Panc1 (cell line): ENCODE results near the gene TRIM2. TPM values are rescaled to one million over a fixed set of nuclear protein-coding genes. Genes with fewer than 3 reads are reported as not detected.

Experiments
- ATAC-seq: fragments of 200-7000 bp; cut with Tn5 transposase; 2 replicates; pipeline ENCODE4 v1.9.1; 2020; ENCODE audit warnings: mild to moderate bottlenecking, moderate library complexity
- BruUV-seq: library from RNA; stranded (reverse); fragments of 400-500 nt; replicated peaks from 2 replicates; lab custom pipeline; 2021; lab: Mats Ljungman, UMichigan
- CTCF ChIA-PET: fragments of 300-600 bp; sonication (Branson Sonifier 250); formaldehyde crosslinking; loops from one replicate; lab custom pipeline; 2022; ENCODE audit warnings: antibody characterized with exemption; lab: Charles Lee
- POLR2A ChIA-PET: fragments of 300-600 bp; sonication (Branson Sonifier 250); formaldehyde crosslinking; loops from one replicate; lab custom pipeline; 2022; ENCODE audit warnings: antibody characterized with exemption; lab: Charles Lee
- DNase-seq: peaks from one replicate; pipeline ENCODE4 v3.0.0-alpha.2; 2010; ENCODE audit warnings: low read depth, low spot score
- H3K27ac ChIP-seq: 2 replicates; pipeline ENCODE4 v1.5.1; 2011; ENCODE audit warnings: mild to moderate bottlenecking, low read length, inconsistent platforms
- H3K27me3 ChIP-seq: fragments of 200-500 bp; sonication (Bioruptor generic); 2 replicates; pipeline ENCODE4 v1.6.0; 2014; ENCODE audit warnings: low read length, inconsistent platforms; ENCODE audit not compliant: control insufficient read depth, insufficient read depth
- H3K36me3 ChIP-seq: fragments of 200-500 bp; sonication (Bioruptor generic); 2 replicates; pipeline ENCODE4 v1.5.1; 2014; ENCODE audit warnings: inconsistent platforms, mild to moderate bottlenecking, low read length, moderate library complexity; ENCODE audit not compliant: control insufficient read depth, insufficient read depth
- H3K4me1 ChIP-seq: 2 replicates; pipeline ENCODE4 v1.5.1; 2011; ENCODE audit warnings: inconsistent platforms, mild to moderate bottlenecking, low read length, moderate library complexity; ENCODE audit not compliant: control insufficient read depth, insufficient read depth
- H3K4me3 ChIP-seq, 2 experiments: 2 replicates each; pipeline ENCODE4 v1.5.1; 2011 to 2012; ENCODE audit warnings: low read depth in 2 of 2, low read length in 2 of 2, mild to moderate bottlenecking in 2 of 2, inconsistent platforms in 1 of 2, moderate library complexity in 1 of 2
- H3K9me3 ChIP-seq: fragments of 200-500 bp; sonication (Bioruptor generic); 2 replicates; pipeline ENCODE4 v1.5.1; 2014; ENCODE audit warnings: low read depth, mild to moderate bottlenecking, inconsistent platforms, low read length, moderate library complexity; ENCODE audit not compliant: control insufficient read depth, insufficient read depth
- POLR2AphosphoS5 ChIP-seq: IDR thresholded peaks from 2 replicates; pipeline ENCODE4 v1.6.1; 2012; ENCODE audit warnings: mild to moderate bottlenecking, low read depth, low read length, moderate library complexity
- SIN3A ChIP-seq: IDR thresholded peaks from 2 replicates; pipeline ENCODE4 v1.6.1; 2012; ENCODE audit warnings: low read depth, mild to moderate bottlenecking, low read length, moderate library complexity, borderline replicate concordance; ENCODE audit not compliant: insufficient read depth
- TCF7L2 ChIP-seq: IDR thresholded peaks from 2 replicates; pipeline ENCODE4 v1.6.1; 2011; ENCODE audit warnings: mild to moderate bottlenecking, low read depth, low read length, inconsistent platforms
- in situ Hi-C: cut with HindIII; loops from 2 replicates; pipeline ENCODE4 v1.10.0; 2016; ENCODE audit warnings: low sequenced_read_pairs, low pct_unique_long_range_greater_than_20kb
- intact Hi-C: fragments of 100-400 bp; cut with micrococcal nuclease; formaldehyde crosslinking; loops from one replicate; pipeline ENCODE4 v1.10.0; 2022; ENCODE audit not compliant: unreplicated experiment
- total RNA-seq: library from RNA; stranded (reverse); gene quantifications from one replicate; pipeline ENCODE4 v1.2.1, GENCODE V29; 2021; ENCODE audit not compliant: unreplicated experiment
- TF ChIP-seq, protein P1 (sequence below): fragments of 450-650 bp; IDR thresholded peaks from 2 replicates; pipeline ENCODE4 v1.5.1; 2017; ENCODE audit warnings: mild to moderate bottlenecking
- TF ChIP-seq, protein P2 (sequence below), 2 experiments: IDR thresholded peaks; 2 replicates each; pipeline ENCODE4 v1.6.1; 2011 to 2012; ENCODE audit warnings: low read depth in 2 of 2, control low read depth in 1 of 2, low read length in 1 of 2, mild to moderate bottlenecking in 1 of 2, moderate library complexity in 1 of 2; ENCODE audit not compliant: insufficient read depth in 1 of 2

The TRIM2 gene
- total RNA-seq, 1 experiment from 2014 or later: 18.9 TPM

DNA sequence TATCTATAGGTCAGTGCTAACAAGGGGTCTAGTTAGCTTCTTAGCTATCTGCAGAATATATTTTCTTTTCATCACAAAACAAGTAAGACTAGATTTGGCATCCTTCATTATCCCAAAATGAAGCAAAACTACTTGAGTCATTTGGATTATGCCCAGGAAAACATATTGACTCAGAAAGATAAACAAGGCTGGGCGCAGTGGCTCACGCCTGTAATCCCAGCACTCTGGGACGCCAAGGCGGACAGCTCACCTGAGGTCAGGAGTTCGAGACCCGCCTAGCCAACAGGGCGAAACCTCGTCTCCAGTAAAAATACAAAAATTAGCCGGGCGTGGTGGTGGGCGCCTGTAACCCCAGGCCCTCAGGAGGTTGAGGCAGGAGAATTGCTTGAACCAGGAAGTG is 122.3 kb downstream of the TRIM2 start:
- Histone ChIP-seq H3K4me1 (no peaks in the 10 kb centered on the region), H3K4me3 (no peak overlapping the region), H3K27ac (no peak overlapping the region), H3K36me3 (no peaks in the 10 kb centered on the region; the same call in 1 of the 2 replicates), H3K9me3 (no peaks in the 10 kb centered on the region), H3K27me3 (no peaks in the 10 kb centered on the region)
- DNase-seq (no peak), ATAC-seq (no peak)
- in situ Hi-C loops: no loop called here
- ChIA-PET CTCF (interaction anchor here (0.7 kb wide), 1 partner anchor 292 kb away, joined by 7 read pairs; no protein-coding TSS in a partner anchor), POLR2A (no interaction called here)
- intact Hi-C loops: no loop called here
- no TSS peak for BruUV-seq
- TF ChIP-seq, protein P1, sequence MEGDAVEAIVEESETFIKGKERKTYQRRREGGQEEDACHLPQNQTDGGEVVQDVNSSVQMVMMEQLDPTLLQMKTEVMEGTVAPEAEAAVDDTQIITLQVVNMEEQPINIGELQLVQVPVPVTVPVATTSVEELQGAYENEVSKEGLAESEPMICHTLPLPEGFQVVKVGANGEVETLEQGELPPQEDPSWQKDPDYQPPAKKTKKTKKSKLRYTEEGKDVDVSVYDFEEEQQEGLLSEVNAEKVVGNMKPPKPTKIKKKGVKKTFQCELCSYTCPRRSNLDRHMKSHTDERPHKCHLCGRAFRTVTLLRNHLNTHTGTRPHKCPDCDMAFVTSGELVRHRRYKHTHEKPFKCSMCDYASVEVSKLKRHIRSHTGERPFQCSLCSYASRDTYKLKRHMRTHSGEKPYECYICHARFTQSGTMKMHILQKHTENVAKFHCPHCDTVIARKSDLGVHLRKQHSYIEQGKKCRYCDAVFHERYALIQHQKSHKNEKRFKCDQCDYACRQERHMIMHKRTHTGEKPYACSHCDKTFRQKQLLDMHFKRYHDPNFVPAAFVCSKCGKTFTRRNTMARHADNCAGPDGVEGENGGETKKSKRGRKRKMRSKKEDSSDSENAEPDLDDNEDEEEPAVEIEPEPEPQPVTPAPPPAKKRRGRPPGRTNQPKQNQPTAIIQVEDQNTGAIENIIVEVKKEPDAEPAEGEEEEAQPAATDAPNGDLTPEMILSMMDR: no peak
- TF ChIP-seq, protein P2, sequence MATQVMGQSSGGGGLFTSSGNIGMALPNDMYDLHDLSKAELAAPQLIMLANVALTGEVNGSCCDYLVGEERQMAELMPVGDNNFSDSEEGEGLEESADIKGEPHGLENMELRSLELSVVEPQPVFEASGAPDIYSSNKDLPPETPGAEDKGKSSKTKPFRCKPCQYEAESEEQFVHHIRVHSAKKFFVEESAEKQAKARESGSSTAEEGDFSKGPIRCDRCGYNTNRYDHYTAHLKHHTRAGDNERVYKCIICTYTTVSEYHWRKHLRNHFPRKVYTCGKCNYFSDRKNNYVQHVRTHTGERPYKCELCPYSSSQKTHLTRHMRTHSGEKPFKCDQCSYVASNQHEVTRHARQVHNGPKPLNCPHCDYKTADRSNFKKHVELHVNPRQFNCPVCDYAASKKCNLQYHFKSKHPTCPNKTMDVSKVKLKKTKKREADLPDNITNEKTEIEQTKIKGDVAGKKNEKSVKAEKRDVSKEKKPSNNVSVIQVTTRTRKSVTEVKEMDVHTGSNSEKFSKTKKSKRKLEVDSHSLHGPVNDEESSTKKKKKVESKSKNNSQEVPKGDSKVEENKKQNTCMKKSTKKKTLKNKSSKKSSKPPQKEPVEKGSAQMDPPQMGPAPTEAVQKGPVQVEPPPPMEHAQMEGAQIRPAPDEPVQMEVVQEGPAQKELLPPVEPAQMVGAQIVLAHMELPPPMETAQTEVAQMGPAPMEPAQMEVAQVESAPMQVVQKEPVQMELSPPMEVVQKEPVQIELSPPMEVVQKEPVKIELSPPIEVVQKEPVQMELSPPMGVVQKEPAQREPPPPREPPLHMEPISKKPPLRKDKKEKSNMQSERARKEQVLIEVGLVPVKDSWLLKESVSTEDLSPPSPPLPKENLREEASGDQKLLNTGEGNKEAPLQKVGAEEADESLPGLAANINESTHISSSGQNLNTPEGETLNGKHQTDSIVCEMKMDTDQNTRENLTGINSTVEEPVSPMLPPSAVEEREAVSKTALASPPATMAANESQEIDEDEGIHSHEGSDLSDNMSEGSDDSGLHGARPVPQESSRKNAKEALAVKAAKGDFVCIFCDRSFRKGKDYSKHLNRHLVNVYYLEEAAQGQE (IDR thresholded peaks at IDR 0.05; ENCODE audit: insufficient read depth in 1 of 2, low read depth in 2 of 2, low read length in 1 of 2): no peak
- no peak for TF ChIP-seq TCF7L2
- TF ChIP-seq SIN3A: no peak
- no peak for TF ChIP-seq POLR2AphosphoS5

DNA sequence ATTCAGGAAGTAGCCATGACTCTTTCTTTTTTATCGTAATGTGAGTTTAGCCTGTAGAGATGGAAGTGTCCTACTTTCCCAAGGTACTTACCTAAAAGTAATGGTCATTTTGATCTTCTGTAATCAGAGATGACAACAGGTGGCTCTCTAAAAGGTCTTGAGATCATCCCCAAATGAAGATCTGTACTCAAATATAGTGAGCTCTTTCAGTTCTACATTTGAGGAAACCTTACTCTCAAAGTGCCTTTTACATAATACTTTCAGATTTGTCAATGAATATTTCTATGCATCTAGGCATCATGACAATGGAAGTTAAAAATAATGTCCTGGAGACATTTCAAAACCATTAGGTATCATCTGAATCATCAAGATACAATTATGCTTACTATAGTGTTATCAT is 123.0 kb downstream of the TRIM2 start:
- ChIA-PET POLR2A (no interaction called here), CTCF (no interaction called here)
- in situ Hi-C loops: no loop called here
- no peaks in the 10 kb centered on the region for H3K27me3 ChIP-seq
- no peaks in the 10 kb centered on the region; the same call in 1 of the 2 replicates for H3K36me3 ChIP-seq
- no TSS peak for BruUV-seq
- TF ChIP-seq TCF7L2 (no peak), POLR2AphosphoS5 (no peak), SIN3A (no peak)
- TF ChIP-seq, protein P1: no peak
- TF ChIP-seq, protein P2 (IDR thresholded peaks at IDR 0.05; ENCODE audit: insufficient read depth in 1 of 2, low read depth in 2 of 2, low read length in 1 of 2): no peak
- H3K4me3 ChIP-seq: no peak overlapping the region
- H3K4me1 ChIP-seq: no peaks in the 10 kb centered on the region
- no peak for ATAC-seq
- DNase-seq: no peak
- no peaks in the 10 kb centered on the region for H3K9me3 ChIP-seq
- H3K27ac ChIP-seq: no peak overlapping the region
- intact Hi-C loops: no loop called here
